GM12892 (cell line): ENCODE results near the gene CEP19.

Experiments
- DNase-seq: peaks from one replicate; pipeline ENCODE4 v3.0.0; 2011; ENCODE audit not compliant: insufficient read length
- FAIRE-seq: peaks from 2 replicates; lab custom pipeline; 2011; peaks lifted over from hg19 to GRCh38; lab: Jason Lieb, UNC
- POLR2A ChIP-seq: IDR thresholded peaks from 2 replicates; pipeline ENCODE4 v1.6.1; 2011; ENCODE audit warnings: low read depth, low read length, control low read depth
- POLR2AphosphoS5 ChIP-seq: IDR thresholded peaks from 2 replicates; pipeline ENCODE4 v1.6.1; 2011; ENCODE audit warnings: low read depth, low read length, control low read depth
- TAF1 ChIP-seq: IDR thresholded peaks from 2 replicates; pipeline ENCODE4 v1.6.1; 2011; ENCODE audit warnings: low read depth, mild to moderate bottlenecking, control low read depth, low read length, borderline replicate concordance

Gene CEP19

DNA sequence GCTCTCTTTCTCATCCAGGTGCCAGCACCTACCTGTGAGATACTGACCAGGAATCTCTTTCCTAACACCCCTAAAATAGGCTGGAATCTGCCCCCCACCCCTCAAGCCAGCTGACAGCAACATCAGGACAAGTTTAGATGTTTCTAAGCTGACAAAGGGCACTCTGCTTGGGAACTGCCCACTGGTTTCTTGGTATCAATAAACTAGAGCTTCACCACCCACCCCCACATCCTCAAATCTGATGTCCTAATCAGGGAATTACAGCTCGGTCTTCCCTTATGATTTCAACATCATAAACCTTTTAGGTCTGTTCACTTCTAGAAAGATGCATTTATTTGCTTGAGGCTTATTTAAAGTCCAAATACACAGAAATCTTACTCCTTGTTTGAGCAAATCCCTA is 34.7 kb downstream of the CEP19 start:
- DNase-seq: no peak
- no peak for TF ChIP-seq POLR2AphosphoS5
- TF ChIP-seq TAF1: no peak
- no peak for TF ChIP-seq POLR2A
- no peak for FAIRE-seq

- FAIRE-seq: no peak
- TF ChIP-seq POLR2AphosphoS5: no peak
- TF ChIP-seq POLR2A: no peak
- TF ChIP-seq TAF1: no peak
These were observed 38.4 kb downstream of the CEP19 start for GRCh38 chr3:196673632-196674031.

DNA sequence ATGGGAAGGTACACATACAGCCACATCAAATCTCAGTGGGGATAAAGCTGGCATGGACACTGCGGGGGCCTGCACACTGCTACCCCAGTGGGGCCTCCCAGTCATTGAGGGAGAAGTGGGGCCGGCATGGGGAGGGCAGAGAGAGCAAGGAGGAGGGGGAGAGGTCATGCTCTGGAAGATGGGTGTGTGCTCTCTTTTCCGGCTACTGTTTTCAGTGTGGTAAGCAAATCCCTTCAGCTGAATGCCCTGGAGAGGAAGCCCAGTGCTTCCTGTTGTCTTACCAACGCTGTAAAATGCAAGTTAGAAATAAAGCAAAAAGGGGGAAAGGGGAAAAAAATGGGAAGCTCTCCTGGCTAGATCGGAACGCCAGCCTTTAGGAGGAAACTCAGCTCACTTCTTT is 41.7 kb downstream of the CEP19 start:
- FAIRE-seq: peak; percentile 17
- TF ChIP-seq POLR2AphosphoS5: no peak
- TF ChIP-seq TAF1: no peak
- TF ChIP-seq POLR2A: no peak
- DNase-seq: no peak

More at GRCh38 chr3:196673632-196674031, 38.4 kb downstream of the CEP19 start:
- DNase-seq: no peak

DNA sequence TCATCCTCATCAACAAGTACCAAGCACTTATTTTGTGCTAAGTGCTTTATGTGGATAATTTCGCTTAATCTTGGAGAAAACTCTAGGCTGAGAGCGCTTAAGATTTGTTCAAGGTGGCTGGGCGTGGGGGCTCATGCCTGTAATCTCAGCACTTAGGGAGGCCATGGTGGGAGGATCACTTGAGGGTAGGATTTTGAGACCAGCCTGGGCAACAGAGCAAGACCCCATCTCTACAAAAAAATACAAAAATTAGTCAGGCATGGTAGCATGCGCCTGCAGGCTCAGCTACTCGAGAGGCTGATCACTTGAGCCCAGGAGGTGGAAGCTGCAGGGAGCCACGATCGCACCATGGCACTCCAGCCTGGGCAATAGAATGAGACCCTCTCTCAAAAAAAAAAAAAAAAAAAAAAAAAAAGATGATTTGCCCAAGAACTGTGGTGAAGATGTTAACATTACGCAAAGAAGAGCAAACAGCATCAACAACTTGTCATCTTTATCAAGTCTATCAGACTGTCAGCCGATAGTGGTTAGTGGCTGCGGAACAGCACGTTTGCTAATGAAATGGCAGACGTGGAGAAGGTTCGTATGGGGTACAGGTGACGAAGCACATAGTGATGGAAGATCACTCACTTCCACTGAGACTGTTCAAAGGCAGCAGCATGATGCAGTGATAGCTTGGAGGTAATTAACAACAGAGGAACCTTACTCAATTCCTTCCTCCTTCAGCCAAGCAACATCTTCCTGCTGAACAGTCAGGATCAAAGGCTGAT is 44.8 kb downstream of the CEP19 start:
- TF ChIP-seq POLR2AphosphoS5 (no peak), POLR2A (no peak)
- no peak for FAIRE-seq
- DNase-seq: no peak

DNA sequence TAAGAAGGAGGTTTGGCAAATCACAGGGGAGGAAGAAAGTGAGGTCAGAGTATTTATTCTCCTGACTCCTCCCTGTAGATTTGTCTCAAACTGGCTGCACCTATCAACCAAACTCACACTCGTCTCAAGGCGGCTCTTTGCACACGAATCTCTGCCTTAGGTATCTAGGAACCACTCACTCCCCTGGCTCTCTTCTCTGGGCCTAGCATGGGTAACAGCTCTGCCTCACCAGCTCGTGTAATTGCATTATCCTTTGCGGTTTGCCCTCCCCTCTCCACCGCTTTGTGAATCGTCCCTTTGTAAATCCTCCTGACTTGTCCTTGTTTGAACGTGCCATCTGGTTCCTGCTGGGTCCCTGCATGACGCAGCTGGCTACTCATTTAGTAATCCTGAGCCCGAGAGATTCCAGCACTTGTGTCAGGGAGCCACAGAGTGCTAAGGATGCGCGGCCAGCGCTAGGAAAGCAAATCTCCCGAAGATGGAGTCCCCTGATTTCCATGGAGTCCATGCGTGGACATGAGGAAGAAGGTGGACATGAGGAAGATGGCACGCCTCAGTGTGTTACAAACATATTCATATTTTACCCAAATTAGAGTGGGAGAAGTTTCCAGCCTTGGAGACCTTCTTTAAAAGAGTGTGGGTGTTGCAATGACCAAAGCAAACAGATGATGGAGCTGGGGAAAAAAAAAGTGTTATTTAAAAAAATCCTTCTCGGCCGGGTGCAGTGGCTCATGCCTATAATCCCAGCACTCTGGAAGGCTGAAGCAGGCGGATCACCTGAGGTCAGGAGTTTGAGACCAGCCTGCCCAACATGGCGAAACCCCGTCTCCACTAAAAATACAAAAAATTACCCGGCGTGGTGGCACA is 45.8 kb downstream of the CEP19 start:
- no peak for FAIRE-seq
- no peak for DNase-seq
- no peak for TF ChIP-seq TAF1
- no peak for TF ChIP-seq POLR2AphosphoS5
- no peak for TF ChIP-seq POLR2A

DNA sequence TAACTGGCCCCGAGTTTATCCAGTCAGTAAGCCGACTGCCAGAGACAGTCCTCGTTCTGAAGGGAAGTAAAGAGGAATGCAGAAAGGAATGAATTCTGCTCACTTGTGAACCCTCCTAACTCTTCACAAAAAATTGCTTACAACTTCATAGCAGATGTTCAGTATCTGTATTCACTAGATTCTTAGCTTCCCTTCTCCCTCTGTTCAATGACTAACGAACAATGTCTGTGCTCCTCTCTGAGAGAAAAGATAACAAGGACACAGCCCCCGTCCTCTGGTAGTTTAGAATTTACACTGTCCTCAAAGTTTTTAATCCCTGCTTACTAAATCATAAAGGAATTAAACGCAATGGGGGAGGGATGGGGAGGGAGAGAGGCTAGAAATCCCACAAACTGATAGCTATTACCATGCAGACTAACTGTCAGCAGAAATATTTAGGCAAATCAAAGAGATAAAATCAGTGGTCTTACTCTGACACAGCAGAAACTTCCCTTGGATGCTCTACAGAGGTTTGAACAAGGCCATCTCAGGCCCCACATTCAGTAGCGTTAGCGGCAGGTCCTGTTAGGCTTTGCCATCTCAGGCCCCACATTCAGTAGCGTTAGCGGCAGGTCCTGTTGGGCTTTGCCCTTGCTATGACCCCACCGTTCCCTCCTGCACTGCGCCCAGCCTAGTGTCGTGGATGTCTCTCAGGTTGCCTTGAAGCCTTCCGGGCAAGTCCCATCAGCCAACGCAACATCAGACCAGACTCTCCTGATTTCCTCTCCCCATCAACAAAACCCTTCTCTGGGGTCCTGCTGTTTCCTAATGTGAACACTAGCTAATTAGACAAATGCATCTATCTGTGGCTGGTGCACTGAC is 49.1 kb downstream of the CEP19 start:
- FAIRE-seq (no peak), DNase-seq (no peak)
- TF ChIP-seq POLR2AphosphoS5 (peak; percentile 62; the same call in 1 of the 2 replicates), TAF1 (no peak), POLR2A (no peak; the same call in none of the 2 replicates)

- TF ChIP-seq POLR2AphosphoS5 (no peak), TAF1 (no peak), POLR2A (no peak)
- no peak for FAIRE-seq
These were observed 50.0 kb downstream of the CEP19 start for GRCh38 chr3:196662033-196662432.

GRCh38 chr3:196661400-196661799 is 50.6 kb downstream of the CEP19 start:
- DNase-seq (no peak), FAIRE-seq (no peak)
- no peak for TF ChIP-seq POLR2A
- peak; percentile 33; the same call in 1 of the 2 replicates for TF ChIP-seq POLR2AphosphoS5

More at GRCh38 chr3:196662033-196662432, 50.0 kb downstream of the CEP19 start:
- DNase-seq: no peak

GRCh38 chr3:196660381-196661166 is 51.5 kb downstream of the CEP19 start:
- TF ChIP-seq POLR2A: 0 out of 2 replicates have a peak, but pooled peaks have one; percentile 9
- TF ChIP-seq POLR2AphosphoS5: no peak
- DNase-seq (no peak), FAIRE-seq (no peak)

GRCh38 chr3:196659901-196660351 is 52.1 kb downstream of the CEP19 start:
- TF ChIP-seq POLR2AphosphoS5 (no peak), TAF1 (no peak), POLR2A (no peak)
- DNase-seq: no peak
- no peak for FAIRE-seq
